Cardiac muscle cell (in vitro differentiated cells and primary cell): ENCODE measurements around the gene RANBP1. TPM values are rescaled to one million over a fixed set of nuclear protein-coding genes. Genes with fewer than 3 reads are reported as not detected.

Experiments
- DNase-seq, 2 donors: peaks; one replicate each; pipeline versions ENCODE4 v3.0.0 to v3.0.0-alpha.2; 2010 to 2017; ENCODE audit warnings: low read depth in 1 of 2, low spot score in 1 of 2
- H3K27ac ChIP-seq: fragments of 200-600 bp; sonication (generic); 2 replicates; pipeline ENCODE4 v1.5.1; 2016
- H3K27me3 ChIP-seq: fragments of 200-600 bp; sonication (generic); 2 replicates; pipeline ENCODE4 v1.6.0; 2016; ENCODE audit warnings: control low read depth
- H3K36me3 ChIP-seq: fragments of 200-600 bp; sonication (generic); 2 replicates; pipeline ENCODE4 v1.5.1; 2016; ENCODE audit warnings: control low read depth
- H3K4me1 ChIP-seq: fragments of 200-600 bp; sonication (generic); 2 replicates; pipeline ENCODE4 v1.8.1; 2017; ENCODE audit warnings: low read depth, mild to moderate bottlenecking, mixed run types
- H3K4me3 ChIP-seq: fragments of 200-600 bp; sonication (generic); 2 replicates; pipeline ENCODE4 v1.5.1; 2016; ENCODE audit warnings: mild to moderate bottlenecking
- H3K9me3 ChIP-seq: fragments of 200-600 bp; sonication (generic); 2 replicates; pipeline ENCODE4 v1.5.1; 2017; ENCODE audit warnings: low read depth, mild to moderate bottlenecking, control low read depth
- CTCF ChIP-seq: IDR thresholded peaks from 2 replicates; pipeline ENCODE4 v1.5.1; 2012; ENCODE audit warnings: low read depth, mild to moderate bottlenecking, low read length
- polyA plus RNA-seq: library from polyadenylated mRNA; unstranded; fragments of >200 nt; fragmentation: Nextera tagmentation; extraction: Ambion mirVana; gene quantifications from 2 replicates; pipeline ENCODE4 v1.2.1, GENCODE V29; 2016
- total RNA-seq: library from RNA; depleted of rRNA; stranded (reverse); fragments of >200 nt; gene quantifications from 2 replicates; pipeline ENCODE4 v1.2.3, GENCODE V29; 2016

The RANBP1 gene
- total and polyA plus RNA-seq, 2 experiments from 2014 or later, result 252 to 271 TPM

DNA sequence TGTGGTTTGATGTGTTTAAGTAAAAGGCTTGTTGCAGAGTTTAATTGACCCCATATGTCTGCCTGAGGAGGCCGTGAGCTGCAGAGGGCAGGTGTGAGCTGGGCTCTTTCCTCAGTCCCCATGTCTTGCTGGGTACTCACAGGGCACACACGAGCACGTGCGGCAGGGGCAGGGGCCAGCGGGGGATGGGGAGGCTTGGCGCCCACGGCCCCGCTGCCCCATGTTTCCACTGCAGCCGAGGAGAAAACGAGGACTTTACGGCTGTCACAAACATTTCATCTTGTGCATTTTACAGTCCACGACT, 59.6 kb downstream of the RANBP1 start:
- Histone ChIP-seq H3K4me3 (no peak overlapping the region), H3K27me3 (no peaks in the 10 kb centered on the region), H3K27ac (no peak overlapping the region), H3K36me3 (no peaks in the 10 kb centered on the region), H3K4me1 (no peaks in the 10 kb centered on the region), H3K9me3 (no peaks in the 10 kb centered on the region)
- DNase-seq, result no peak
- no peak for TF ChIP-seq CTCF

DNA sequence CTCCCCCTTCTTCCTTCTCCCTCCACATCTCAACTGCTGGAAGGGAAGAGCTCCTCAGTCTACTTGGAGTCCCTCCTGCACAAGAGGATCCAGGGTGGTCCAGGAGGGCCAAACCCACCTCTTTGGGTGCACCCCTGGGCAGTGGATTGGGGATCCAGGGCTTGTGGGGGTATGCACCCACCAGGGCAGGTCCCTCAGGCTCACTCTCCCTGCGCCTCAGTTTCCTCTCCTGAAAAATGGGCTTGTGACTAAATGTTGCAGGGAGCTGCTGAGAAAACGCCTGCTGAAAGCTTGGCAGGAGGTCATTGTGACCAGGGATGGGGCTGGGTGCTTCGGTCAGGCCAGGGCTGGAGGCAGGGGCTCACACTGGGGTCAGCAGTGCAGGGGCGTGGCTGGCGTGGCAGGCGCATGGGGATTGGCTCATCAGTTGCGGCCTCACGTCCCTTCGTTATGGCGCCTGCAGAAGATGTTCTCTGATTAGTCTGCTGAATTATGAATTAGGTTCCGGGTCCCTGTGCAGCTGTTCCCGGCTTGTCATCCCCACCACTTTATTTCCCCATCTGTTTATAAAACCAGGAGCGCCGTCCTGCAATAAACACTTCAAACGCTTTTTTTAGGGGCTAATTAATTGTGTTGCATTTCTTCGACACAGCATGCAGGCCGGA, 60.6 kb downstream of the RANBP1 start:
- Histone ChIP-seq H3K4me1 (no peaks in the 10 kb centered on the region), H3K36me3 (no peaks in the 10 kb centered on the region), H3K4me3 (no peak overlapping the region), H3K9me3 (no peaks in the 10 kb centered on the region), H3K27ac (no peak overlapping the region), H3K27me3 (no peaks in the 10 kb centered on the region)
- no peak for TF ChIP-seq CTCF
- no peak for DNase-seq

Other genes with a start within 250 kb of the RANBP1 start
- gene COMT, start 174.3 kb upstream of the RANBP1 start, total RNA-seq, result 41.3 and 51.9 TPM in 2 replicates
- gene COMT, start 174.3 kb upstream of the RANBP1 start, polyA plus RNA-seq, result 33.2 and 35.8 TPM in 2 replicates
- 15.6 and 16.1 TPM in 2 replicates for gene TXNRD2, start 174.3 kb upstream of the RANBP1 start, total RNA-seq
- 21.2 and 24.2 TPM in 2 replicates for gene TXNRD2, start 174.3 kb upstream of the RANBP1 start, polyA plus RNA-seq
- 55.5 and 64.3 TPM in 2 replicates for gene ARVCF, start 99.3 kb upstream of the RANBP1 start, total RNA-seq
- gene ARVCF, start 99.3 kb upstream of the RANBP1 start, polyA plus RNA-seq, result 28.8 and 40.3 TPM in 2 replicates
- gene TANGO2, start 95.0 kb upstream of the RANBP1 start, total RNA-seq, result 19.4 and 21.9 TPM in 2 replicates
- 17.5 and 18.7 TPM in 2 replicates for gene TANGO2, start 95.0 kb upstream of the RANBP1 start, polyA plus RNA-seq
- gene DGCR8, start 35.9 kb upstream of the RANBP1 start, total RNA-seq, result 23.8 and 34.2 TPM in 2 replicates
- 8.1 and 15.1 TPM in 2 replicates for gene DGCR8, start 35.9 kb upstream of the RANBP1 start, polyA plus RNA-seq
- gene TRMT2A, start 1.1 kb downstream of the RANBP1 start, total RNA-seq, result 55.7 and 71.9 TPM in 2 replicates
- 76.5 and 77.7 TPM in 2 replicates for gene TRMT2A, start 1.1 kb downstream of the RANBP1 start, polyA plus RNA-seq
- 30.3 and 35.8 TPM in 2 replicates for gene ZDHHC8, start 15.7 kb downstream of the RANBP1 start, total RNA-seq
- gene ZDHHC8, start 15.7 kb downstream of the RANBP1 start, polyA plus RNA-seq, result 43.8 and 53.4 TPM in 2 replicates
- gene CCDC188, start 35.0 kb downstream of the RANBP1 start, total RNA-seq, result not detected in 2 replicates
- gene CCDC188, start 35.0 kb downstream of the RANBP1 start, polyA plus RNA-seq, result not detected in 2 replicates
- 5.3 and 9.8 TPM in 2 replicates for gene RTN4R, start 152.2 kb downstream of the RANBP1 start, total RNA-seq
- 5.2 and 7.4 TPM in 2 replicates for gene RTN4R, start 152.2 kb downstream of the RANBP1 start, polyA plus RNA-seq
- gene DGCR6L, start 204.0 kb downstream of the RANBP1 start, total RNA-seq, result 89.6 and 104 TPM in 2 replicates
- 126 and 157 TPM in 2 replicates for gene DGCR6L, start 204.0 kb downstream of the RANBP1 start, polyA plus RNA-seq